Fibroblast of gingiva (primary cell): ENCODE measurements around the gene LRRFIP1.
A peak's percentile ranks its signal among the peaks of the same experiment; 100 is the strongest.
"Not testable (repeated sequence)": the region's sequence is repeated elsewhere in the genome, so short reads cannot be mapped to it uniquely, and the experiment has no call there.

Experiments used
- DNase-seq: peaks from one replicate; pipeline ENCODE4 v3.0.0-alpha.2; 2011; ENCODE audit warnings: low read depth

The LRRFIP1 gene

GRCh38 chr2:237688541-237688940 is 61.2 kb downstream of the LRRFIP1 start:
- not testable (repeated sequence) for DNase-seq

- DNase-seq, result no peak
Measured at GRCh38 chr2:237689336-237690131, 62.1 kb downstream of the LRRFIP1 start.

GRCh38 chr2:237691029-237691907 is 63.9 kb downstream of the LRRFIP1 start:
- no peak for DNase-seq

GRCh38 chr2:237691908-237692600 is 64.7 kb downstream of the LRRFIP1 start:
- DNase-seq, result peak; percentile 91

GRCh38 chr2:237692601-237693290 is 65.4 kb downstream of the LRRFIP1 start:
- no peak for DNase-seq

GRCh38 chr2:237693291-237693994 is 66.1 kb downstream of the LRRFIP1 start:
- DNase-seq, result no peak

- no peak for DNase-seq
Measured at GRCh38 chr2:237694415-237695194, 67.2 kb downstream of the LRRFIP1 start.

- peak; percentile 91 for DNase-seq
Measured at GRCh38 chr2:237695201-237695780, 67.9 kb downstream of the LRRFIP1 start.

GRCh38 chr2:237696461-237696860 is 69.1 kb downstream of the LRRFIP1 start:
- DNase-seq, result no peak

GRCh38 chr2:237697586-237698357 is 70.4 kb downstream of the LRRFIP1 start:
- no peak for DNase-seq

GRCh38 chr2:237698358-237698694 is 70.9 kb downstream of the LRRFIP1 start:
- no peak for DNase-seq

GRCh38 chr2:237699870-237700511 is 72.6 kb downstream of the LRRFIP1 start:
- DNase-seq, result no peak

- no peak for DNase-seq
Measured at GRCh38 chr2:237700512-237701032, 73.2 kb downstream of the LRRFIP1 start.

- no peak for DNase-seq
Measured at GRCh38 chr2:237701033-237701858, 73.9 kb downstream of the LRRFIP1 start.

GRCh38 chr2:237701859-237702390 is 74.5 kb downstream of the LRRFIP1 start:
- DNase-seq, result no peak

GRCh38 chr2:237702441-237703391 is 75.3 kb downstream of the LRRFIP1 start:
- DNase-seq, result peak; percentile 56
